AG09319 (cell line): ENCODE data around the gene SLC37A1.
"Not testable (repeated sequence)": the region's sequence is repeated elsewhere in the genome, so short reads cannot be mapped to it uniquely, and the experiment has no call there.

Experiments
- DNase-seq: peaks from one replicate; pipeline ENCODE4 v3.0.0-alpha.2; 2010; ENCODE audit warnings: low read depth; ENCODE audit errors: extremely low read depth
- TF ChIP-seq, protein P1 (sequence below): IDR thresholded peaks from 2 replicates; pipeline ENCODE4 v1.5.1; 2011; ENCODE audit warnings: low read depth, mild to moderate bottlenecking, inconsistent platforms, low read length, moderate library complexity

The SLC37A1 gene

GRCh38 chr21:42609811-42610210 is 96.2 kb downstream of the SLC37A1 start:
- no peak for DNase-seq
- TF ChIP-seq, protein P1, sequence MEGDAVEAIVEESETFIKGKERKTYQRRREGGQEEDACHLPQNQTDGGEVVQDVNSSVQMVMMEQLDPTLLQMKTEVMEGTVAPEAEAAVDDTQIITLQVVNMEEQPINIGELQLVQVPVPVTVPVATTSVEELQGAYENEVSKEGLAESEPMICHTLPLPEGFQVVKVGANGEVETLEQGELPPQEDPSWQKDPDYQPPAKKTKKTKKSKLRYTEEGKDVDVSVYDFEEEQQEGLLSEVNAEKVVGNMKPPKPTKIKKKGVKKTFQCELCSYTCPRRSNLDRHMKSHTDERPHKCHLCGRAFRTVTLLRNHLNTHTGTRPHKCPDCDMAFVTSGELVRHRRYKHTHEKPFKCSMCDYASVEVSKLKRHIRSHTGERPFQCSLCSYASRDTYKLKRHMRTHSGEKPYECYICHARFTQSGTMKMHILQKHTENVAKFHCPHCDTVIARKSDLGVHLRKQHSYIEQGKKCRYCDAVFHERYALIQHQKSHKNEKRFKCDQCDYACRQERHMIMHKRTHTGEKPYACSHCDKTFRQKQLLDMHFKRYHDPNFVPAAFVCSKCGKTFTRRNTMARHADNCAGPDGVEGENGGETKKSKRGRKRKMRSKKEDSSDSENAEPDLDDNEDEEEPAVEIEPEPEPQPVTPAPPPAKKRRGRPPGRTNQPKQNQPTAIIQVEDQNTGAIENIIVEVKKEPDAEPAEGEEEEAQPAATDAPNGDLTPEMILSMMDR, result no peak

DNA sequence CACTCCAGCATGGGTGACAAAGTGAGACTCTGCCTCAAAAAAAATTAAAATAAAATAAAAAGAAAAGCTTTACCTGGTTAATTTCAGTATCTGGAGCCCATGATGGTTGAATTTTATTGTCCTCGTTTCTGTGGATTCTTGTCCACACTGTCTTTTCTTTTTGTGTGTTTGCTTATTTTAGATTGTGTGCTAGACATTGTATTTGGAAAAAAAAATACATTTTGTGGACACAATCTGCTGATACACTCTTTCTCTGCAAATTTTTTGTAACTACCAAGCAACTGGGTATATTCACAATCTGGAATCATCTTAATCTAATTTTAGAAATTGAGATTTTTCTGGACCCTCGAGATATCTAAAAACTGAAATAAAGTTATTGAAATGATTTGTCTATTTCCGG is 98.2 kb downstream of the SLC37A1 start:
- TF ChIP-seq, protein P1, result no peak
- no peak for DNase-seq

- TF ChIP-seq, protein P1, result no peak
- no peak for DNase-seq
These were observed 98.7 kb downstream of the SLC37A1 start for GRCh38 chr21:42612390-42612789.

DNA sequence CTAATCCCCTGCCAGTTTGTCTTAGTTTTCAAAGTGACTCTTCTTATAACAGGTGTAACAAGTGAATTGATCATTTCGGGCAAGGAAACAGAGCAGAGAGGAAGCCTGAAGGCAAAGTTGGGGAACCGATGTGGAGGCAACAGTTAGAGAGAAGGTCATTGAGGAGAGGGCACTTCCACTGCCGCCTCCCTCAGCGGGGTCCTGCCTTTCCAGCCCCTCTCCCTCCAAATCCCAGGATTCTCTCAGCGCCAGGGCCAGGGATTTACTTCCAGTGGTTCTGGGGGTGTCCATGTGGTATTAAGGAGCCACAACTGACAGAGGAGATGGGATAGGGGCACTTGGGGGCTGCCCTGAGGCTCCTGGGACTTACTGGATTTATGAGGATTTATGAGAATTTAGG is 100.1 kb downstream of the SLC37A1 start:
- TF ChIP-seq, protein P1, result no peak
- DNase-seq, result no peak

GRCh38 chr21:42614396-42614795 is 100.7 kb downstream of the SLC37A1 start:
- DNase-seq, result no peak
- TF ChIP-seq, protein P1, result no peak

DNA sequence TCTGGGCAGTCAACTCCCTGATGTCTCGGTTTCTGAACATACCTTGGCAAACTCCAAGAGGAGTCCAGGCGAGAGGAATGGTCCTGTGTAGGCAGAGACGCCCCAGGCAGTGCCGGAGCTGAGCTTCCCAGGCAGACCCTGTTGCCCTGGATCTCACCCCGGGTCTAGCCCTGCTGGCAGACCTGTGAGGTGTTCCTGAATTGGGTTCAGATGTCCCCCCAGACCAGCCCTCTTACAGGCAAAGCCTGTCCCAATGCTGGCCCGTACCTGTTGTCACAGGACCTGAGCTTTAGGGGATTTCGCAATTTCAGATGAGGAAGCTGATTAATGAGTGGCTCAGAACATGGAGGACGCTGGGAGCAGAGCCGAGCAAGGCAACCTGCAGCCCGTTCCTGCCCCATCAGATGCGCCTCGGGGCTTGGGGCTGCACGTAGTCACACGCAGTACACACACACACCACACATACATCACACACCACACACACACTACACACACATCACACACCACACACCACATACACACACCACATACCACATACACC is 101.2 kb downstream of the SLC37A1 start:
- no peak for DNase-seq
- TF ChIP-seq, protein P1, result no peak

GRCh38 chr21:42615377-42615776 is 101.7 kb downstream of the SLC37A1 start:
- not testable (repeated sequence) for DNase-seq

DNA sequence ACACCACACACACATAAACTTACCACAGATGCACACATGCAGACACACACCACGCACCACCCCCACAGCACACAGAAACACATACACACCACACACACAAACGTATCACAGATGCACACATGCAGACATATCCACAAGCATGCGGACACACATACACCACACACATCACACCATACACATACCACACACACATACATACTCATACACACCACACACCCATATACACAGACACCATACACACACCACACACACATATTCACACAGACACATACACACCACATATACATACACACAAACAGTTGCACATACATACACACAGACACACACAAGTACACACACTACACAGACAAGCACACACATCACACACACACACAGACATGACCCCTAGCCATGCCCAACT is 102.3 kb downstream of the SLC37A1 start:
- DNase-seq, result no peak
- TF ChIP-seq, protein P1, result no peak
